Lower leg skin (tissue), 3 donors: ENCODE measurements around the gene ATP7B.

Experiments
- CTCF ChIP-seq, 3 donors: fragments of 450-650 bp; IDR thresholded peaks; one replicate each; pipeline ENCODE4 v1.5.1; 2016; ENCODE audit warnings: antibody characterized with exemption in 3 of 3, mild to moderate bottlenecking in 3 of 3, moderate library complexity in 2 of 3
- POLR2A ChIP-seq, 2 donors: fragments of 450-650 bp; IDR thresholded peaks; one replicate each; pipeline ENCODE4 v1.6.1; 2016 to 2017; ENCODE audit warnings: antibody characterized with exemption in 2 of 2, mild to moderate bottlenecking in 1 of 2, moderate library complexity in 1 of 2

GRCh38 chr13:52029569-52029968 is 18.3 kb upstream of the ATP7B start:
- TF ChIP-seq CTCF (IDR thresholded peaks at IDR 0.05) = no peak
- no peak for TF ChIP-seq POLR2A (IDR thresholded peaks at IDR 0.05)
